ENCODE results near the gene TMEM253.

DNA sequence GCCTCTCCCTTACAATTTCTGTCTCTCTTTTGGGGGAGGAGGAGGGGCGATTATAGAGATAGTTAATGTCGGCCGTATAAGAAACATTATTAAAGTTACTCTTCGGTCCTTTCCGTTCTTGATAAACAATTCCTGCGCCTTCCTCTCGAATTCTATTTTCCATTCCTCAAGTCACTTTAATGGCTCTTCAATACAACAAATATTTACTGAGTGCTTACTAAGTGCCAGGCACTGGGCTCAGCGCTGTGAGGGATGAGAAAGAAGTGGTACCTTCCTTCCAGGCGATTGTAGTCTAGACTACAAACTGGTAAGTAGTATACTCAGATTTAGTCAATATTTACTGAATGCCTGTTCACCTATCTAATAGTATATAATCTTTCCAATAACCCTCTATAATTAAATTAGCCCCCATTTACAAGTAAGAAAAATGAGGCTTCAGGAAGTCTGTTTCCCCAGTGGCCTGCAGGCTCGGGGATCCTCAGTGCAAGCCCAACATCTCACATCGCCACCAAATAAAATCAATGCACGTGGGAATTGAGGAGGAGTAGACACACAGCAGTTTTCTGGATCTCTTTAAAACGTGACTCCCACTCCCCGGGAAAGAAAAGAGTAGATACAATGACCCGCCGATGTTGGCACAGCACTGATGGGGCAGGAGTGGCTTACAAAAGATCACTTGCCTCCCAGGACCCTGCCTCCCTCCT is 1.8 kb upstream of the TMEM253 start:
- TF ChIP-seq, protein P1, sequence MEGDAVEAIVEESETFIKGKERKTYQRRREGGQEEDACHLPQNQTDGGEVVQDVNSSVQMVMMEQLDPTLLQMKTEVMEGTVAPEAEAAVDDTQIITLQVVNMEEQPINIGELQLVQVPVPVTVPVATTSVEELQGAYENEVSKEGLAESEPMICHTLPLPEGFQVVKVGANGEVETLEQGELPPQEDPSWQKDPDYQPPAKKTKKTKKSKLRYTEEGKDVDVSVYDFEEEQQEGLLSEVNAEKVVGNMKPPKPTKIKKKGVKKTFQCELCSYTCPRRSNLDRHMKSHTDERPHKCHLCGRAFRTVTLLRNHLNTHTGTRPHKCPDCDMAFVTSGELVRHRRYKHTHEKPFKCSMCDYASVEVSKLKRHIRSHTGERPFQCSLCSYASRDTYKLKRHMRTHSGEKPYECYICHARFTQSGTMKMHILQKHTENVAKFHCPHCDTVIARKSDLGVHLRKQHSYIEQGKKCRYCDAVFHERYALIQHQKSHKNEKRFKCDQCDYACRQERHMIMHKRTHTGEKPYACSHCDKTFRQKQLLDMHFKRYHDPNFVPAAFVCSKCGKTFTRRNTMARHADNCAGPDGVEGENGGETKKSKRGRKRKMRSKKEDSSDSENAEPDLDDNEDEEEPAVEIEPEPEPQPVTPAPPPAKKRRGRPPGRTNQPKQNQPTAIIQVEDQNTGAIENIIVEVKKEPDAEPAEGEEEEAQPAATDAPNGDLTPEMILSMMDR (IDR thresholded peaks at IDR 0.05), result no peak
- TF ChIP-seq POLR2A (IDR thresholded peaks at IDR 0.05), result no peak

All from Peyer's patch (tissue), 4 donors.